Body of pancreas (tissue), 4 donors: ENCODE results near the gene NUDT7.

Source experiments
- POLR2A ChIP-seq, 3 donors: fragments of 450-650 bp; IDR thresholded peaks; one replicate each; pipeline ENCODE4 v1.6.1; 2016; ENCODE audit warnings: antibody characterized with exemption in 3 of 3, mild to moderate bottlenecking in 2 of 3
- TF ChIP-seq, protein P1 (sequence below), 7 experiments: fragments of 450-650 bp in 4 of 7; fragments of 200-600 bp in 3 of 7; sonication (generic) in 3 of 7; IDR thresholded peaks; one replicate each; pipeline ENCODE4 v1.5.1; 2016 to 2019; ENCODE audit warnings: antibody characterized with exemption in 7 of 7

DNA sequence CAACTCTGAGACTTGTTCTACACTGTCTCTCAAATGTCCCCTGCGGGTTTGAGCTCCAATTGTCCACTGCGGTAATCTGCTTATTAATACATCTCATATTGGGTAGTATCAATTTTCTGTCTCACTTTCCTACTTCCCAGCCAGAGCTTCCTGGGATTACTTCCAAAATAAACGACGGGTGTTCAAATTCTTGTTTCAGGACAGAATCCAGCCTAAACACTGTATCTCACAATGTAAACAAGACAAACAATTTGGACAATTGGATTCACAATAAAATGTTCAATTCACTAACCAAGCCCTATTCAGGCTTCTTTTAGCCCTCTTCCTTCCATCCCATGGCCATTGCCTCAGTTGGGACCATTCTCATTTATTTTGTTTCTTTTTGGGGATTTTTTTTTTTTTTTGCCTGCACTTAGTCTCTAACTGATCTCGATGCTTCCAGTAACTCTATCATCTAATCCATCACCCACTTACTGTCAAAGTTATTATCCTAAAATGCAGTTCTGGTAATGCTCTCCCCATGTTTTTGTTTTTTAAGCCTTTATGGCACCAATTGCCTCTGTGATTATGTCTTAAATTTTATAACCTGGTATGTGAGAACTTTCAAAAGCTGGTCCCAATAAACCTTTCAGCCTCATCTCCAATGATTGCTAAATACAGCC is 64.0 kb downstream of the NUDT7 start:
- TF ChIP-seq POLR2A (IDR thresholded peaks at IDR 0.05) = no peak
- TF ChIP-seq, protein P1, sequence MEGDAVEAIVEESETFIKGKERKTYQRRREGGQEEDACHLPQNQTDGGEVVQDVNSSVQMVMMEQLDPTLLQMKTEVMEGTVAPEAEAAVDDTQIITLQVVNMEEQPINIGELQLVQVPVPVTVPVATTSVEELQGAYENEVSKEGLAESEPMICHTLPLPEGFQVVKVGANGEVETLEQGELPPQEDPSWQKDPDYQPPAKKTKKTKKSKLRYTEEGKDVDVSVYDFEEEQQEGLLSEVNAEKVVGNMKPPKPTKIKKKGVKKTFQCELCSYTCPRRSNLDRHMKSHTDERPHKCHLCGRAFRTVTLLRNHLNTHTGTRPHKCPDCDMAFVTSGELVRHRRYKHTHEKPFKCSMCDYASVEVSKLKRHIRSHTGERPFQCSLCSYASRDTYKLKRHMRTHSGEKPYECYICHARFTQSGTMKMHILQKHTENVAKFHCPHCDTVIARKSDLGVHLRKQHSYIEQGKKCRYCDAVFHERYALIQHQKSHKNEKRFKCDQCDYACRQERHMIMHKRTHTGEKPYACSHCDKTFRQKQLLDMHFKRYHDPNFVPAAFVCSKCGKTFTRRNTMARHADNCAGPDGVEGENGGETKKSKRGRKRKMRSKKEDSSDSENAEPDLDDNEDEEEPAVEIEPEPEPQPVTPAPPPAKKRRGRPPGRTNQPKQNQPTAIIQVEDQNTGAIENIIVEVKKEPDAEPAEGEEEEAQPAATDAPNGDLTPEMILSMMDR (IDR thresholded peaks at IDR 0.05) = no peak
